GM19455 (cell line): ENCODE results near the gene CTBP2.

Experiments
- ATAC-seq: cut with Tn5 transposase; IDR thresholded peaks from one replicate; pipeline ENCODE4 v1.9.1; 2021; ENCODE audit not compliant: unreplicated experiment

CTBP2 gene

DNA sequence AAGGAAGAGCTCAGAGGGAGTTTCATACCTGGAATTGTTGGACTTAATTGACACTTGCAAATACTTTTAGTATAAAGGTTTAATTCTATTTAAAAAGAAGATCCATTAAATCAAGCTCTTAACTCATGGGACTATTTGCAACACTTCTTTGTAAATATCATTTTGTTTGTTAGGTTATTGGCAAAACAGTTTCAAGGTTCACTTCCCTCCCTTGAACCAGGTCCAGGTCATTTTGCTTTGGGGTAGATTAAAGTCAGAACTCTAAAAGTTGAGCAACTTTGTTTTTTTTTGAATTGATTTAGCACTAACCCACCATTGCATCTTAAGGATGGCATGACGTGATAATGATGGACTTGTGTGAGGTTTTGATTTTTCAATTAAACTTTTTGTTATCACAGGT lies 172.6 kb downstream of the CTBP2 start:
- no peak for ATAC-seq

- no peak for ATAC-seq
Observed at GRCh38 chr10:124985162-124985561, 175.2 kb downstream of the CTBP2 start.

GRCh38 chr10:124984376-124984775 lies 176.0 kb downstream of the CTBP2 start:
- ATAC-seq: no peak

DNA sequence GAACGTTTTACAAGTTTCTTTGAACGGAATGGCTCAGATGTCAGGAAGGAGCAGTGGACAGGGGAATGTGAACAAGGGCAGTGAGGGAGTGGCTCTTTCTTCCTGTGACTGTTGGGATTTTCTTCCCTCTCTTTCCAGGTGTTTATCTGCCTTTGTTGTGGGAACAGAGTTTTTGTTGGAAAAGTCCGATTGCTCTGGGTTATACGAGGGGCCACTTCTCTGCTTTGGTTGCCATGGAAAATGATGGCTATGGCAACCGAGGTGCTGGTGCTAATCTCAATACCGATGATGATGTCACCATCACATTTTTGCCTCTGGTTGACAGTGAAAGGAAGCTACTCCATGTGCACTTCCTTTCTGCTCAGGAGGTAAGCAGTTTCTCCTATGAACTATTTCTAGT lies 177.0 kb downstream of the CTBP2 start:
- ATAC-seq: no peak

DNA sequence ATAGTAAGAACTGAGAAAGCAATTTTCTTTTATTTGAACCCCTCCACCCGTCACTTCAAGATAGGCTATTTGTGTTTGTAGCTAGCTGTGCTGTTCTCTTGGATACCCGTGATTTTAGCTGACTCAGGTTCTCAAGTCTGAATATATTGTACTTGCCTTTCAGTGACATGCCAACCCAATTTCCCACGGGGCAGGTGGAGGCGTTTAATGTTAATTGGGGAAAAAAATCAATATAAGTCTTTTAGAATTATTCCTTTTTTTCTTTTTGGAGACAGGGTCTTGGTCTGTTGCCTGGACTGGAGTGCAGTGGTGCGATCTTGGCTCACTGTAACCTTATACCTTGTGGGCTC lies 182.0 kb downstream of the CTBP2 start:
- ATAC-seq: no peak

DNA sequence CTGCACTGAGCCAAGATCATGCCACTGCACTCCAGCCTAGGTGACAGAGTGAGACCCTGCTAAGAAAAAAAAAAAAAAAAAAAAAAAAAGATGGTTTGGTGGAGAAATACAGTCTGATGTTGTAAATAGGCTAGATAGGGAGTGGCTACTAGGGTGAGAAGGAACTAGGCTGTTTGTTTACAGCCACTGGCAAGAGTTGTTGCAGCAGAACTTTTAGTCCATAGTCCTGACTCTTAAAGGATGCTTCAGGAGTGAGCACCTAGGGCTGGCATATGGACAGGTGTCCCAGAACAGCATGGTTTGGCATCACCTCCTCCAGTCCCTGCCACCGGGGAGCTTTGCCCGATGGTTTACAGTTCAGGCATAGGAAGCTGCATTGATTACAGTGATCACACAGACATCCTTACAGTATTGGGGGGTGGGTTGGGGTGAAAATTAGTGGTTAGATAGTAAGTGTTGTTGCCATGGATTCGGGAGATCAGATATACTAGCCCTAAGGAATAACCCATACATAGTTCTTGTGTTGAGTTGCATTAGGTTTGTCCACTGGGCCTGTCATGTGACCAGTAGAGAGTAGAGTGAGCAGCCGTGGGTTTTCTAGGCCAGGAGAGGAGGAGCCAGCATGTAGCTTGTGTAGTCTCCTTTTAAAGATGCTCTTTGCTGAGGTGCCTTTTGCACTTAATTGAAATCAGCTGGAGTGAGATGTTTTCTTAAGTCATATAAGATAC lies 182.6 kb downstream of the CTBP2 start:
- ATAC-seq: no peak

DNA sequence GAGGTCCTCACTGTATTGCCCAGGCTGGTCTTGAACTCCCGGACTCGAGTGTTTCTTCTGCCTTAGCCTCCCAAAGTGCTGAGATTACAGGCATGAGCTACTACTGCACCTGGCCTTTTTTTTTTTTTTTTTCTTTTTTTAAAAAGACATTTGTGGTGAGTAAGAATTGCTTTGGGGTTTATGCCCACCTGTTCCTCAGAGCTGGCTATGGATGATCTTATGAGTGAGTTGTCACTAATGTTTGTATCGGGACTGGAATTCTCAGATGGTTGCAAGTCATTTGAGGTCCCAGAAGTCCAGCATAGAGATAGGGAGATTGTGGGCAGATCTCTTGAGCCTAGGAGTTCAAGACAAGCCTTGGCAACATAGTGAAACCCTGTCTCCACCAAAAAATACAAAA lies 183.2 kb downstream of the CTBP2 start:
- ATAC-seq: no peak

- ATAC-seq: no peak
Observed at GRCh38 chr10:124975977-124976514, 184.3 kb downstream of the CTBP2 start.

GRCh38 chr10:124974131-124974530 lies 186.2 kb downstream of the CTBP2 start:
- no peak for ATAC-seq

DNA sequence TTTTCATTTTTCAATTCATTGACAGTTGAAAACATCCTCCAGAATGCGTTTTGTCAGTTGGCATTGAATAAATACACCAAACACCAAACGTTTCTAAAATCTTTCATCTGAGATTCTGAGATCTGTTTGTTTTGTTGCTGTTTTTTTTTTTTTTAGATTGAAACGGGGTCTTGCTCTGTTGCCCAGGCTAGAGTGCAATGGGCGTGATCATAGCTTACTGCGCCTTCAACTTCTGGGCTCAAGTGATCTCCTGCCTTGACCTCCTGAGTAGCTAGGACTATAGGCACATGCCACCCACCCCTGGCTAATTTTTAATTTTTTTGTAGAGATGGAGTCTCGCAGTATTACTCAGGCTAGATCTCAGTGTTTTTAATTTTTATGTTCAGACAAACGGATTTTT lies 187.7 kb downstream of the CTBP2 start:
- ATAC-seq: no peak

GRCh38 chr10:124971276-124971675 lies 189.1 kb downstream of the CTBP2 start:
- ATAC-seq: peak; percentile 62

DNA sequence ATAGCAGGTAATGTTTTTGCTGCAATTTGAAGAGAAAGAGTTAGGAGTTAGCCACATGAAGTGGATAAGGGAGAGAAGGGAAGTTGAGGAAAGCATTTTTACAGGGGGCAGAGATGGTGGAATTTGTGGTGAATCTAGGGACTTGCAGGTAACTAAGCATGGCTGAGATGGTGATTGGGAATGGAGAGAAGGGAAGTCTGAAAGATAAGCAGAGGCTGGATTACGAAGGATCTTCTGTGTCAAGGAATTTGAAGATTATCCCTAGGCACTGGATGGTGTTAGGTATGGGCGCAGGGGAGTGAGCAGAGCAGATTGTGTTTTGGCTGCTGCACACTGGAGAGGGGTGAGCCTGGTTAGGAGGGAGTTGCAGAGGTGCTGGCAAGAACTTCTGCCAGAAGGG lies 193.1 kb downstream of the CTBP2 start:
- ATAC-seq: no peak

DNA sequence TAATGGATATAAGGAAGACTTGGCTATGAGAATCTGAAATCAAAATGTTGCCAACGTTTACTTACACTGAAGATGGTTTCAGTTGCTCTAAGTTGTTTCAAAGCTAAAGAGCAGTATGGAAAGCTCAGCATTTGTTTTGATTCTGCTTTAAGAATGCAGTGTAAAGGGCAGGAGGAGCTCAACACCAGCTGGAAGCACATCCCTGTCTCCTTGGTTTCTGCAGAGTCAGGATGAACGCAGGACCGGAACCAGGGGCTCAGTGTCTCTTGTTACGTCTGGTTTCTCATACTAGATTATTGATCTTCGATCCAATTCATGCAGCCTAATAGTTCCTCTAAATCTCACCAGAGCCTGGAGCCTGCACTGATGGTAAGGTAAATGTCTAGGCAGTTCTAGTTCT lies 194.4 kb downstream of the CTBP2 start:
- no peak for ATAC-seq

DNA sequence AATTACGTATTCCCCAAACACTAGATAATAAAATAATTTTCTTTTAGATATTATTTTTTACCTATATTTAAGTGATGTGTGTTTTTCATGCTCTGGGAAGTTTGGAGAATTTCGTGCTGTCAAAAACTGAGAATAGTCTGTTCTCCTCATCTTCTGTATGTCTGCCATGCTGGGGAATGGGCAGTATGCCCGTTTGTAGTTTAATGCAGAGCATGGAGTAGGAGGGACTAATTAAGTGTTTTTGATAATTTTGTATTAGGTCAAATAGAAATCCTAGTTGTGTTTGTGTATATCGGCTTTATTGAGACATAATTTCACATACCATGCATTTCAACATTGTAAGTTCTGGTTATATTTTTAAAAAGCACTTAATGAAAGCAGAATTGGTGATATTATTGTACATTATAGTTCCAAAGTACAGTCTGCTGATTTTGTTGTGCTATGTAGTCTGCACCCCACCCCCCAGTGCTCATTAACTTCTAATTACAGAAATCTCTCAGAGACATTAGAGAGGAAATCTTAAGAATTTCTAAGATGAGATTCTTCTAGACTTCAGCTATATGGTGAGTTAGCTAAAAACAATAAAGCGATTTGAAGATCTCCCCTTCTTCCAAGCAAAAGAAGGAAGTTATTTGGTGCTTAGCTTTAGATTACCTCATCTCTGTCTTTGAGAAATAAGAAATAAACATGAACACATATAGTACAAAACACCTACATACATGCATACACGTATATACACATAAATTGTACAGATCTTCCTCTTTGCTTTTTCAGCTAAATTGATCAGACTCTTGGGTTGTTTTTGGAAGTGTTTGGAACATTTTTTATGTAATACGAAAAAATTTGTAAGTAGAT lies 196.3 kb downstream of the CTBP2 start:
- ATAC-seq: no peak

DNA sequence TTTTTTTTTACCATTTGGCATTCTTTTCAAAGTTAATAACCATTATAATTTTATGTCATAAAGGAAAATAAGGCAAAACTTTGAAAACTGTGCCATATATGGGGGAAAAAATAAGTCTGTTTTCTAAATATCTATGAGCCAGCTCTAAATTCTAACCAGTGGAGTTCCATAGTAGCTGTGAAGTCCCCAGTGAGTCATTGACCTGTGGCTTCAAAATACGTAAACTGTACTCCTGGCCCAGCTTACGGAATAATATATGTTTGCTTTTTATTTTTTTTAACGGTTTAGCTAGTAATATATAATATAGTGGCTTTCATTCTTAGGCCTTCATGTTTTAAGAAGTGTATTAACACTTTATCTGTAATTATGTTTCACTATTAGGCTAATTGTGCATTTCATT lies 197.9 kb downstream of the CTBP2 start:
- ATAC-seq: no peak

- no peak for ATAC-seq
Observed at GRCh38 chr10:124961248-124961570, 199.2 kb downstream of the CTBP2 start.

DNA sequence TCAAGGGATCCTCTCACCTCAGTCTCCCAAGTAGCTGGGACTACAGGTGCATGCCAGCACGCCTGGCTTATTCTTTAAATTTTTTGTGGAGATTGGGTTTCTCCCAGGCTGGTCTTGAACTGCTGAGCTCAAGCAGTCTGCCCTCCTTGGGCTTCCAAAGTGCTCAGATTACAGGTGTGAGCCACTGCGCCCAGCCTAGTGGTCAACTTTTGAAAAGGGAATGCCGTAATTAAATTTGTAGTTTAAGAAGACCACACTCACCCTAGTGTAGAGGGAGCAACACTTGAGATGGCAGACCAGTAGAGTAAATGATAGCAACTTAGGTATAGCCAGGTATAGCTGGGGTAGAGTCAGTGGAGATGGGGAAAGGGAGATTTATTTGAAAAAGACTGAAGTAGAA lies 200.8 kb downstream of the CTBP2 start:
- no peak for ATAC-seq

- no peak for ATAC-seq
Observed at GRCh38 chr10:124957404-124957947, 202.9 kb downstream of the CTBP2 start.

GRCh38 chr10:124956764-124957163 lies 203.6 kb downstream of the CTBP2 start:
- no peak for ATAC-seq

DNA sequence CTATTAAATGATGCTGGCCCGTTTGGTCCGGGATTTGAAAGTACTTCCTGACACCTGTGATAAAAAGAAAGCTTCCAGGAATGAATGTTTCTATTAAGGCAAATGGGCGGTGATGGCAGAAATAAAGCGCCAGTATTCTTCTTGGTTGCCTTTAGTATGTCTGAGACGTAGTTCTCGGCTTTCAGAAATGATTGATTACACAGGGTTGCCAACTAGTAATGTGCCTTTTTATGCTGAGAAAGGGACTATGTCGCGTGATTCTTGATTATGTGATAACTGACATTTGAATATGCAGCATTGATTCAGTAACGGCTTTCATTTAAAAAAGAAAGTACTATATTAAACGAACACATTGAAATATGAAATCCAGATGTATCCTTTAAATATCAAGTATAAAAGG lies 204.5 kb downstream of the CTBP2 start:
- ATAC-seq: no peak

- ATAC-seq: no peak
Observed at GRCh38 chr10:124955243-124955642, 205.1 kb downstream of the CTBP2 start.

GRCh38 chr10:124953421-124953820 lies 206.9 kb downstream of the CTBP2 start:
- no peak for ATAC-seq
